GM18502 (cell line): Measurements from ENCODE around the gene STX1A.
A peak's percentile ranks its signal among the peaks of the same experiment; 100 is the strongest.

Experiments used
- ATAC-seq: cut with Tn5 transposase; IDR thresholded peaks from one replicate; pipeline ENCODE4 v1.9.1; 2021; ENCODE audit warnings: mild to moderate bottlenecking; ENCODE audit not compliant: unreplicated experiment, poor library complexity

The STX1A gene

DNA sequence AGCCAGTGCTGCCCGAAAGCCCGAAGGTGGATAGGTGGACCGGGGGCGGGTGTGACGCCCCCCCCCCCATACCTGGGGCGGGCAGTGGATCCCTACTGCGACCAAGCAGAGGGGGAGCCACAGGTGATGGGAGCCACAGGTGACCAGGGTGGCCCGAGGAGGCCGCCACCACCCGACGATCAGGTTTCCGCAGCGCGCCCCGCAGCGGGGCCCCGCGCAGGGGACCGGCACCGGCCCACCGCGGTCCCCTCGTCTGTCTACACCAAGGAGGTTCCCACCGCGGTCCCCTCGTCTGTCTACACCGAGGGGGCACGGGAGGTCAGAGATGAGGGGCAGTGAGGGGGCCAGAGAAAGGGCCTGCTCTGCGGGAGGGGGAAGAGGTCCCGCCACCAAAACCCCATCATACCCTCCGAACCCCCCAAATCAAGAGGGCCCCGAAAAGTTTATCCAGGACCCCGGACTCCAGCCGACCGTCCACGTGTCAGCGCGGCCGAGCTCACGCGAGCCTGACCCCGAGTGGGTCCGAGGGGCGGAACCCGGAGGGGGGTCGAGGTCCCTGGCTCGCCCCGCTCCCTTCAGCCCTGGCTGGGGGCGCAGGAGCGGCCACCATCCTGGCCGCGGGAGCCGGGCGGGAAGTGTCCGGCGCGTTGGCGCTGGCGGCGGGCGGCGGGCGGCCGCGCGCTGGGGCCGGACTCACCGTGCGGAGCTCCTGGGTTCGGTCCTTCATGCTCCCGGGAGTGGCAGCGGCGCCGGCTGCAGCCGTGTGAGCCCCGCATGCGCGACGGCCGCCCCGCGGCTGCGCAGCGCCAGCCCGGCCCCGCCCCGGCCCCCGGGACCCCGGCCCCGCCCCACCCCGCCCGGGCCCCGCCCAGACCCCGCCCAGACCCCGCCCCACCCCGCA lies at the start of gene STX1A:
Gene STX1A, minus strand, starts transcription at position 765 of the 901 bp plus-strand sequence. Its CDS starts 38 bp downstream, at position 727.
- peak; percentile 73 for ATAC-seq

- ATAC-seq: no peak
Measured at GRCh38 chr7:73768641-73769480, 49.4 kb upstream of the STX1A start.

GRCh38 chr7:73766556-73767229 lies 47.2 kb upstream of the STX1A start:
- no peak for ATAC-seq

GRCh38 chr7:73762659-73762999 lies 43.2 kb upstream of the STX1A start:
- no peak for ATAC-seq

DNA sequence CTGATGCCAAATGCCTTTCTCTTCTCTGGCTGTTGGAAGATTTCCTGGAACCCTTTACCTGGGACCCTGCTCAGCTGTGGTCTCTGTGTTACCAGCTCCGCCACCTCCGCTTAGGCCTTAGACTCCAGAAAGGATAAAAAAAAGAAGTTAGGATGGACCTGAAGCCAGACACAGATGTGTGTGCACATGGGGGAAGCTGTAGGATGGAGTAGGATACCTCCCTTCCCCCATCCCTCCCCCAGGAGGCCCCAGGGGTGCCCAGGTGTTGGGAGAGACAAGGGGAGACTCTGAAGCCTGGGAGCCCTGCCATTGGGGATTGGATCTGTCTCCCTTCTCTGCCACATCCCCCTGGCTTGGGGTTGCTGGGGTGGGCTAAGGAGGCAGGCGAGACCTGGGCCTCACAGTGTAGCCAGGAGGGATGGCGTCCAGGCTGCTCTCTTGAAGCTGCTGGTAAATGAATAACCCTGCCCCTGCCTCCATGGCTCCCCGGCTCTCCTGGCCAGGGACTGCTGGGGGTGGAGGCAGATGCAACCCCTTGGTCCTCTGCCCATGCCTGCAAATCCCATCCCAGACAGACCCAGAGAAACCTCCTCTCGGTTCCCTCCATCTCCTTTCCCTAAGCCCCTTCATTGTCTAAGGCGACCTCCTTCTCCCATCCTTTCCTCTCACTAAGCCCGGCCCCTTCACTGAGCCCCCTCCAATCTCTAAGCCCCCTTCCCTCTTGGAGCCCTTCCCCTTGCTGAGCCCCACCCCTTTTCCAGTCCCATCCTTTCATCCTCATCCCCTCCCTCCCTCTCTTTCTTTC lies 42.6 kb upstream of the STX1A start:
- no peak for ATAC-seq

GRCh38 chr7:73758581-73759138 lies 39.2 kb upstream of the STX1A start:
- no peak for ATAC-seq

GRCh38 chr7:73749931-73750776 lies 30.7 kb upstream of the STX1A start:
- no peak for ATAC-seq

GRCh38 chr7:73746378-73746777 lies 26.9 kb upstream of the STX1A start:
- ATAC-seq: no peak

GRCh38 chr7:73742753-73743641 lies 23.5 kb upstream of the STX1A start:
- ATAC-seq: no peak

- ATAC-seq: no peak
Measured at GRCh38 chr7:73742338-73742752, 22.9 kb upstream of the STX1A start.

DNA sequence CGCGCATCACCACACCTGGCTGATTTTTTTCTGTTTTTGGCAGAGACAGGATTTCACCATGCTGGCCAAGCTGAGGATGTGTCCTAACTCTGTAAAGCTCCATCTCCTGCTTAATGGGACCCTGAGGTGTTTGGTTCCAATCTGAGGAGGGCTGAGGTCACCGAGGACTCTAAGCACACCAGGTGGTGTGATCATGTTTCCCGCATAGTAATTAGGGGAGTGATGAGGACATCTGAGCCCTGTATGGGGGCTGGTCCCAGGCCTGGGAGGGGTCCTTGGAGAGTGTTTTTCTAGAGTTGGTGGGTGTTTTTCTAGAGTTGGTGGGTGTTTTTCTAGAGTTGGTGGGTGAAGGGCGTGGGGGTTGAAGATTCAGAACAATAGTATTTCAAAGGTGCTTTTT lies 22.1 kb upstream of the STX1A start:
- ATAC-seq: no peak

- no peak for ATAC-seq
Measured at GRCh38 chr7:73740771-73741170, 21.3 kb upstream of the STX1A start.

DNA sequence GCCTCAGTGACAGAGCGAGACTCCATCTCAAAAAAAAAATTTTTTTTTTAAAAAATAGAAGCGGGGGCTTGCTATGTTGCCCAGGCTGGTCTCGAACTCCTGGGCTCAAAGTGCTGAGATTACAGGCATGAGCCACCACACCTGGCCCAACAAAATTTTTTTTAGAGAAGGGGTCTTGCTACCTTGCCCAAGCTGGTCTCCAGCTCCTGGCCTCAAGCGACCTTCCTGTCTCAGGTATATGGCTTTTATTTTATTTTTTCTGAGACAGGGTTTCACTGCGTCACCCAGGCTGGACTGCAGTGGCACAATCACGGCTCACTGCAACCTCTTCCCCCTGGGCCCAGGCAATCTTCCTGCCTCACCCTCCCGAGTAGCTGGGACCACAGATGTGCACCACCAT lies 20.7 kb upstream of the STX1A start:
- no peak for ATAC-seq

- ATAC-seq: peak; percentile 7
Measured at GRCh38 chr7:73739387-73739767, 19.9 kb upstream of the STX1A start.

- ATAC-seq: peak; percentile 89
Measured at GRCh38 chr7:73738612-73739386, 19.3 kb upstream of the STX1A start, which contains the start of gene ABHD11. TSS of gene ABHD11 (minus strand) at chr7:73738802. CDS start at chr7:73738770, 32 bp downstream.

DNA sequence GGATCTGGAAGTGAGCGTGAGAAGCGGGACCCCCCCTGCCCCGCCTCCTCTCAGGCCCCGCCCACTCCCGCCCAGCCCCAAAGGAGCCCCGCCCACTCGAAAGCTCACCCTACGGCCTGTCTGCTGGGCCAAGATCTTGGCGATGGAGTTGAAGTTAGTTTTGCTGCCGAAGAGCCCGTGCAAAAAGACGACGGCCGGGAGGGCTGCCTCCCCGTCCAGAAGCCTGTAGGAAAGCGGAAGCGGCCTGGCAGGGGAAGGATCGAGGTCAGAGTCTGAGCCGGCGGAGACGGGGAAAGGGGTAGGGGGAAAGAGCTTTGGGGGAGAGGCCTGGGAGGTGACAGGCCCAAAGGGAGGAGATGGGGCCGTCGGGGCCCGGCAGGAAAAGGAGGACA lies 18.7 kb upstream of the STX1A start:
- peak; percentile 9 for ATAC-seq
